ENCODE measurements around the gene SLC19A3. TPM values are rescaled to one million over a fixed set of nuclear protein-coding genes. Genes with fewer than 3 reads are reported as not detected.
"Not testable (repeated sequence)": the region's sequence is repeated elsewhere in the genome, so short reads cannot be mapped to it uniquely, and the experiment has no call there.

The SLC19A3 gene
- total RNA-seq, 6 experiments from 2014 or later: 13.7 to 44.1 (median 16.8) TPM

DNA sequence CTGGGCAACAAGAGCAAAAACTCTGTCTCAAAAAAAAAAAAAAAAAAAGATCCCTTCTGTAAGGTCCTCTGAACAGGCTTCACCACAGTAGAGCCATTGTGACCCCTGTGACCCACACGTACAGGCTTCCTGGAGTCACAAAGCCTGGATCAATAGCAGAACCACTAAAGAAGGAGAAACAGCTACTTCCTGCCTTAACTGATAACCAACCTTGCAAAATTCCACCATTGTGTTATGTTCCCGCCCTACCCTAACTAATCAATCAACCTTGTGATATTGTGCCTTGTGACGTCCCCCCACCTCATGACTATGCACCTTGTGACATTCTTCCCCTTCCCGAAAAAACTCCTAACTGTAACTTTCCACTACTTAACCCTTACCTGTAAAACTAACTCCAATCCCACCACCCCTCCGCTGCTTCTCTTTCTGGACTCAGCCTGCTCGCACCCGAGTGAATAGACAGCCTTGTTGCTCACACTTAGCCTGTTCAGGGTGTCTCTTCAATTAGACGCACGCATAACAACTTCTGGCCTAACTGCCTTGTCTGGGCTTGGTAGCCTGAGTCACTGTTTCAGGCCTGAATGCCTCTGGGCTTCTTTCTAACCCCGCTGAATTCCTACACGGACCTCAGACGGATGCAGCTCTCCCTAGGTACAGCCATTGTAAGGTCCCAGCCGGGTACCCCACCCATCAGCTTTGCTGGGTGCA lies 41.7 kb upstream of the SLC19A3 start:
- Histone ChIP-seq H3K27me3 (no peaks in the 10 kb centered on the region), H3K4me1 (peaks cover 0 to 5% (median 0%) of the 10 kb centered on the region in 4 donors), H3K36me3 (no peaks in the 10 kb centered on the region), H3K4me3 (no peak overlapping the region), H3K27ac (no peak overlapping the region), H3K9me3 (no peaks in the 10 kb centered on the region)
- DNase-seq (no peak), ATAC-seq (peak in 1 of 4 donors; percentile 16)
- intact Hi-C loops (cut with DNase I): loop anchor here in 1 of 2 donors (10.0 kb wide), 1 partner anchor 355 kb away; no protein-coding TSS in a partner anchor
- no peak for TF ChIP-seq POLR2A (IDR thresholded peaks at IDR 0.05)
- TF ChIP-seq CTCF (IDR thresholded peaks at IDR 0.05): no peak
- WGBS (ENCODE audit: insufficient coverage, low coverage, low lambda C conversion rate, missing lambda C conversion rate): 65% methylated on average over 13 of the region's 13 CpGs

DNA sequence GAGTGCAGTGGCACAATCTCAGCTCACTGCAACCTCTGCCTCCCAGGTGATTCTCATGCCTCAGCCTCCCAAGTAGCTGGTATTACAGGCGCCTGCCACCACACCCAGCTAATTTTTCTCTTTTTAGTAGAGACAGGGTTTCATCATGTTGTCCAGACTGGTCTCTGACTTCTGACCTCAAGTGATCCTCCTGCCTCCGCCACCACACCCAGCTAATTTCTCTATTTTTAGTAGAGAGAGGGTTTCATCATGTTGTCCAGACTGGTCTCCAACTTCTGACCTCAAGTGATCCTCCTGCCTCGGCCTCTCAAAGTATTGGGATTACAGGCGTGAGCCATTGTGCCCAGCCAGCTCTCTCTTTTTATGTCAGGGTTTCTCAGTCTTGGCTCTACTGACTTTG lies 38.4 kb upstream of the SLC19A3 start:
- DNase-seq; H3K27ac ChIP-seq; H3K9me3 ChIP-seq; H3K27me3 ChIP-seq; intact Hi-C loops (cut with DNase I); H3K4me1 ChIP-seq; ATAC-seq; H3K36me3 ChIP-seq; H3K4me3 ChIP-seq: not testable (repeated sequence)
- WGBS (ENCODE audit: insufficient coverage, low coverage, low lambda C conversion rate, missing lambda C conversion rate): 62% methylated on average over 4 of the region's 4 CpGs

GRCh38 chr2:227748079-227748478 lies 30.3 kb upstream of the SLC19A3 start:
- 76% methylated on average over 6 of the region's 6 CpGs for WGBS (ENCODE audit: insufficient coverage, low coverage, low lambda C conversion rate, missing lambda C conversion rate)
- Histone ChIP-seq H3K27me3 (no peaks in the 10 kb centered on the region), H3K4me3 (no peak overlapping the region), H3K27ac (no peak overlapping the region), H3K36me3 (no peaks in the 10 kb centered on the region), H3K4me1 (no peaks in the 10 kb centered on the region), H3K9me3 (no peaks in the 10 kb centered on the region)
- DNase-seq (no peak), ATAC-seq (no peak)
- TF ChIP-seq POLR2A (IDR thresholded peaks at IDR 0.05) (no peak), CTCF (IDR thresholded peaks at IDR 0.05) (no peak)
- intact Hi-C loops (cut with DNase I): no loop called here

DNA sequence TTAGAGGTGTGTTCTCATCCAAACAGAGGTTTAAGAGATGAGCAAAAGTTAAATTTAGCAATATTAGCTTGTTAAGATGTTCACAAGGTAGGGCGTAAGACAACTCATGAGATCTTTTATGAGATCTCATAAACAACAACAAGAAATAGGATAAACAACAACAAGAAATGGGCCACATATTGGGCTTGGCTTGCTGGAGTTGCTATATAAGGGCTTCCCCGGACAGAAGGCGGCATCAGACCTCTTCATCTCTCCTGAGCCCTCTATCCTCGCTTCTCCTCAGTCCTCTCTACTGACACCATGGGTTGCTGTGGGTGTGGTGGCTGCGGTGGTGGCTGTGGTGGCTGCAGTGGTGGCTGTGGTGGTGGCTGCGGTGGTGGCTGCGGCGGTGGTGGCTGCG lies 27.8 kb upstream of the SLC19A3 start, which contains the start of gene SCYGR8:
TSS of gene SCYGR8 (plus strand) at position 301 of the 400 bp plus-strand sequence. CDS start at position 301, 0 bp downstream.
- H3K4me3 ChIP-seq: no peak within 1 kb of the TSS
- H3K4me1 ChIP-seq: no peaks in the 10 kb centered on the region
- DNase-seq (no peak), ATAC-seq (no peak)
- H3K9me3 ChIP-seq: no peaks in the 10 kb centered on the region
- no peaks in the 10 kb centered on the region for H3K27me3 ChIP-seq
- TF ChIP-seq POLR2A (IDR thresholded peaks at IDR 0.05): no peak
- no peak for TF ChIP-seq CTCF (IDR thresholded peaks at IDR 0.05)
- H3K36me3 ChIP-seq: no peaks in the 10 kb centered on the region
- WGBS (ENCODE audit: insufficient coverage, low coverage, low lambda C conversion rate, missing lambda C conversion rate): 94% methylated on average over 2 of the region's 9 CpGs
- H3K27ac ChIP-seq: no peak within 1 kb of the TSS
- intact Hi-C loops (cut with DNase I): no loop called here

- intact Hi-C loops (cut with DNase I); H3K27me3 ChIP-seq; H3K27ac ChIP-seq; H3K4me3 ChIP-seq; H3K4me1 ChIP-seq; DNase-seq; H3K9me3 ChIP-seq; H3K36me3 ChIP-seq; ATAC-seq: not testable (repeated sequence)
- 78% methylated on average over 4 of the region's 7 CpGs for WGBS (ENCODE audit: insufficient coverage, low coverage, low lambda C conversion rate, missing lambda C conversion rate)
These were observed 22.9 kb upstream of the SLC19A3 start for GRCh38 chr2:227740705-227741104.
